Transverse colon (tissue), 4 donors: ENCODE measurements around the gene SLC4A5. TPM values are rescaled to one million over a fixed set of nuclear protein-coding genes. Genes with fewer than 3 reads are reported as not detected.
A peak's percentile ranks its signal among the peaks of the same experiment; 100 is the strongest.

Experiments
- DNase-seq: peaks from one replicate; pipeline ENCODE4 v3.0.0-alpha.2; 2019
- H3K27ac ChIP-seq, 4 donors: fragments of 200-600 bp; sonication (generic); 2 replicates each; pipeline ENCODE4 v1.5.1; 2016 to 2018; ENCODE audit warnings: inconsistent platforms in 4 of 4
- H3K27me3 ChIP-seq: fragments of 200-600 bp; sonication (generic); 2 replicates; pipeline ENCODE4 v1.5.1; 2017; ENCODE audit warnings: inconsistent platforms
- H3K36me3 ChIP-seq, 4 donors: fragments of 200-600 bp; sonication (generic); 2 replicates each; pipeline ENCODE4 v1.5.1; 2017 to 2019; ENCODE audit warnings: inconsistent platforms in 4 of 4
- H3K4me1 ChIP-seq, 4 donors: fragments of 200-600 bp; sonication (generic); 2 replicates each; pipeline ENCODE4 v1.5.1; 2017 to 2020; ENCODE audit warnings: inconsistent platforms in 4 of 4
- H3K4me3 ChIP-seq, 4 donors: fragments of 200-600 bp; sonication (generic); 1 replicate in 1 of 4; 2 replicates in 3 of 4; pipeline versions ENCODE4 v1.5.1 to v1.6.1; 2017 to 2019; ENCODE audit warnings: inconsistent platforms in 4 of 4
- H3K9me3 ChIP-seq, 2 donors: fragments of 200-600 bp; sonication (generic); 2 replicates each; pipeline ENCODE4 v1.5.1; 2017 to 2019; ENCODE audit warnings: inconsistent platforms in 2 of 2
- CTCF ChIP-seq, 5 experiments: fragments of 200-600 bp in 3 of 5; fragments of 450-650 bp in 2 of 5; sonication (generic) in 3 of 5; IDR thresholded peaks; 1 replicate in 2 of 5; 2 replicates in 3 of 5; pipeline ENCODE4 v1.5.1; 2016 to 2017; ENCODE audit warnings: antibody characterized with exemption in 5 of 5, inconsistent platforms in 3 of 5, mild to moderate bottlenecking in 2 of 5, moderate library complexity in 1 of 5
- EP300 ChIP-seq: sonication (generic); formaldehyde crosslinking; IDR thresholded peaks from one replicate; pipeline ENCODE4 v1.6.1; 2017; ENCODE audit warnings: antibody characterized with exemption, low read depth
- POLR2A ChIP-seq: fragments of 450-650 bp; IDR thresholded peaks from one replicate; pipeline ENCODE4 v1.6.1; 2016; ENCODE audit warnings: antibody characterized with exemption, mild to moderate bottlenecking, moderate library complexity
- POLR2AphosphoS5 ChIP-seq, 3 donors: sonication (generic); formaldehyde crosslinking; IDR thresholded peaks; one replicate each; pipeline ENCODE4 v1.6.1; 2016; ENCODE audit warnings: antibody characterized with exemption in 3 of 3
- WGBS, 2 donors: methylation state at CpG; one replicate each; pipeline ENCODE4 v1.1.5; 2018; ENCODE audit warnings: low coverage in 1 of 2; 5-methylcytosine and 5-hydroxymethylcytosine counted together
- in situ Hi-C, 4 donors: fragments of 200-750 bp; cut with MboI; loops; one replicate each; pipeline versions ENCODE4 v1.15.0 to v1.15.1; 2017; ENCODE audit warnings: low sequenced_read_pairs in 3 of 4, low pct_ligation_motif_present in 1 of 4, low pct_unique_long_range_greater_than_20kb in 1 of 4
- intact Hi-C: fragments of 100-400 bp; cut with DNase I; formaldehyde crosslinking; loops from one replicate; pipeline ENCODE4 v1.15.1; 2023; ENCODE audit warnings: low total_unique reads
- total RNA-seq, 4 donors: library from RNA; depleted of rRNA; stranded (reverse); fragments of >200 nt; gene quantifications; one replicate each; pipeline ENCODE4 v1.1.0, GENCODE V29; 2016

SLC4A5 gene
- total RNA-seq, 4 donors from 2014 or later: 0.37 to 6.1 (median 3.5) TPM

GRCh38 chr2:74372674-74373073 is 29.5 kb upstream of the SLC4A5 start:
- no peak for TF ChIP-seq CTCF (IDR thresholded peaks at IDR 0.05)
- TF ChIP-seq POLR2A: no peak
- no peak for TF ChIP-seq POLR2AphosphoS5 (IDR thresholded peaks at IDR 0.05)
- no peak for TF ChIP-seq EP300
- H3K27me3 ChIP-seq: no peaks in the 10 kb centered on the region
- H3K4me1 ChIP-seq: peaks cover 0 to 16% (median 10%) of the 10 kb centered on the region in 4 donors
- intact Hi-C loops (no loop called here), in situ Hi-C loops (no loop called here)
- H3K4me3 ChIP-seq: no peak overlapping the region
- no peaks in the 10 kb centered on the region for H3K9me3 ChIP-seq
- peaks cover 0 to 39% (median 15%) of the 10 kb centered on the region in 4 donors for H3K36me3 ChIP-seq
- DNase-seq: no peak
- H3K27ac ChIP-seq: peak overlapping the region in 1 of 4 donors; percentile 56
- WGBS, 2 donors: 85 to 89% methylated on average over 6 of the region's 6 CpGs

GRCh38 chr2:74371421-74371820 is 28.2 kb upstream of the SLC4A5 start:
- H3K4me1 ChIP-seq: peaks cover 0 to 16% (median 10%) of the 10 kb centered on the region in 4 donors
- intact Hi-C loops: no loop called here
- in situ Hi-C loops: no loop called here
- WGBS, 2 donors: 98% methylated on average over 9 of the region's 9 CpGs; no CpG with 5 or more reads in 1 of the 2 donors
- TF ChIP-seq POLR2AphosphoS5 (IDR thresholded peaks at IDR 0.05) (no peak), EP300 (no peak), CTCF (IDR thresholded peaks at IDR 0.05) (no peak)
- H3K4me3 ChIP-seq: no peak overlapping the region
- no peaks in the 10 kb centered on the region for H3K27me3 ChIP-seq
- H3K36me3 ChIP-seq: peaks cover 0 to 46% (median 22%) of the 10 kb centered on the region in 4 donors
- H3K9me3 ChIP-seq: no peaks in the 10 kb centered on the region
- no peak overlapping the region for H3K27ac ChIP-seq
- DNase-seq: no peak

GRCh38 chr2:74369976-74370375 is 26.8 kb upstream of the SLC4A5 start:
- Histone ChIP-seq H3K27me3 (no peaks in the 10 kb centered on the region), H3K9me3 (no peaks in the 10 kb centered on the region), H3K4me3 (no peak overlapping the region), H3K27ac (no peak overlapping the region), H3K36me3 (peaks cover 0 to 60% (median 29%) of the 10 kb centered on the region in 4 donors), H3K4me1 (peaks cover 0 to 16% (median 10%) of the 10 kb centered on the region in 4 donors)
- 97 to 100% methylated on average over 4 to 7 of the region's 7 CpGs for WGBS, 2 donors
- TF ChIP-seq EP300 (no peak), POLR2A (no peak), CTCF (IDR thresholded peaks at IDR 0.05) (no peak), POLR2AphosphoS5 (IDR thresholded peaks at IDR 0.05) (no peak)
- DNase-seq: no peak
- in situ Hi-C loops: no loop called here
- intact Hi-C loops: no loop called here

GRCh38 chr2:74368499-74368898 is 25.3 kb upstream of the SLC4A5 start:
- Histone ChIP-seq H3K36me3 (peaks cover 0 to 72% (median 35%) of the 10 kb centered on the region in 4 donors), H3K4me3 (no peak overlapping the region), H3K9me3 (no peaks in the 10 kb centered on the region), H3K4me1 (peaks cover 0 to 7% (median 4%) of the 10 kb centered on the region in 4 donors), H3K27ac (no peak overlapping the region), H3K27me3 (no peaks in the 10 kb centered on the region)
- in situ Hi-C loops: no loop called here
- 95% methylated on average over 5 of the region's 5 CpGs; no CpG with 5 or more reads in 1 of the 2 donors for WGBS, 2 donors
- no peak for TF ChIP-seq EP300
- TF ChIP-seq POLR2A: no peak
- TF ChIP-seq POLR2AphosphoS5 (IDR thresholded peaks at IDR 0.05): no peak
- TF ChIP-seq CTCF (IDR thresholded peaks at IDR 0.05): no peak
- DNase-seq: no peak
- intact Hi-C loops: no loop called here
